Prostate gland (tissue), 2 donors: Measurements from ENCODE around the gene TNNC1. TPM values are rescaled to one million over a fixed set of nuclear protein-coding genes. Genes with fewer than 3 reads are reported as not detected.
A peak's percentile ranks its signal among the peaks of the same experiment; 100 is the strongest.

ENCODE experiments used
- DNase-seq: peaks from one replicate; pipeline ENCODE4 v3.0.0-alpha.2; 2019; ENCODE audit warnings: low spot score
- H3K27ac ChIP-seq, 2 donors: fragments of 200-600 bp; sonication (generic); 2 replicates each; pipeline ENCODE4 v1.5.1; 2017 to 2019
- H3K27me3 ChIP-seq: fragments of 200-600 bp; sonication (generic); replicated peaks from 2 replicates; pipeline ENCODE4 v1.5.1; 2019; ENCODE audit not compliant: insufficient read depth
- H3K36me3 ChIP-seq, 2 donors: fragments of 200-600 bp; sonication (generic); 1 replicate in 1 of 2; 2 replicates in 1 of 2; pipeline versions ENCODE4 v1.5.1 to v1.8.1; 2017 to 2019
- H3K4me1 ChIP-seq: fragments of 200-600 bp; sonication (generic); replicated peaks from 2 replicates; pipeline ENCODE4 v1.5.1; 2019
- H3K4me3 ChIP-seq, 2 donors: fragments of 200-600 bp; sonication (generic); 2 replicates each; pipeline ENCODE4 v1.5.1; 2017 to 2019
- H3K9me3 ChIP-seq: fragments of 200-600 bp; sonication (generic); 2 replicates; pipeline ENCODE4 v1.5.1; 2017
- CTCF ChIP-seq, 4 experiments: fragments of 200-600 bp in 2 of 4; fragments of 450-650 bp in 2 of 4; sonication (generic) in 2 of 4; IDR thresholded peaks; 1 replicate in 3 of 4; 2 replicates in 1 of 4; pipeline ENCODE4 v1.5.1; 2016 to 2019; ENCODE audit warnings: antibody characterized with exemption in 4 of 4, mild to moderate bottlenecking in 2 of 4, moderate library complexity in 2 of 4
- POLR2A ChIP-seq: fragments of 450-650 bp; IDR thresholded peaks from one replicate; pipeline ENCODE4 v1.6.1; 2016; ENCODE audit warnings: antibody characterized with exemption, mild to moderate bottlenecking
- POLR2AphosphoS5 ChIP-seq: sonication (generic); formaldehyde crosslinking; IDR thresholded peaks from one replicate; pipeline ENCODE4 v1.6.1; 2017; ENCODE audit warnings: antibody characterized with exemption
- WGBS: methylation state at CpG from one replicate; pipeline ENCODE4 v1.1.5; 2018; 5-methylcytosine and 5-hydroxymethylcytosine counted together
- intact Hi-C: fragments of 100-400 bp; cut with DNase I; formaldehyde crosslinking; loops from one replicate; pipeline ENCODE4 v1.14.2; 2022
- total RNA-seq, 2 donors: library from RNA; depleted of rRNA; stranded (reverse); fragments of >200 nt; gene quantifications; one replicate each; pipeline ENCODE4 v1.1.0, GENCODE V29; 2016

Gene TNNC1
- total RNA-seq, 2 donors from 2014 or later: 2.7 to 109 TPM

- WGBS: 42% methylated on average over 12 of the region's 13 CpGs
- DNase-seq: peak; percentile 39
- TF ChIP-seq POLR2AphosphoS5 (no peak), CTCF (IDR thresholded peaks at IDR 0.05) (peak; percentile 97 to 100 (median 98))
- H3K4me3 ChIP-seq: no peak overlapping the region
- H3K36me3 ChIP-seq: no peaks in the 10 kb centered on the region
- intact Hi-C loops: loop anchor here (2.0 kb wide), 1 partner anchor 18 kb away; no protein-coding TSS in a partner anchor
- no peak overlapping the region for H3K27ac ChIP-seq
- no peaks in the 10 kb centered on the region for H3K4me1 ChIP-seq
- H3K27me3 ChIP-seq: no peaks in the 10 kb centered on the region
- H3K9me3 ChIP-seq: no peaks in the 10 kb centered on the region
These were observed 7.0 kb downstream of the TNNC1 start for GRCh38 chr3:52446631-52447511.

DNA sequence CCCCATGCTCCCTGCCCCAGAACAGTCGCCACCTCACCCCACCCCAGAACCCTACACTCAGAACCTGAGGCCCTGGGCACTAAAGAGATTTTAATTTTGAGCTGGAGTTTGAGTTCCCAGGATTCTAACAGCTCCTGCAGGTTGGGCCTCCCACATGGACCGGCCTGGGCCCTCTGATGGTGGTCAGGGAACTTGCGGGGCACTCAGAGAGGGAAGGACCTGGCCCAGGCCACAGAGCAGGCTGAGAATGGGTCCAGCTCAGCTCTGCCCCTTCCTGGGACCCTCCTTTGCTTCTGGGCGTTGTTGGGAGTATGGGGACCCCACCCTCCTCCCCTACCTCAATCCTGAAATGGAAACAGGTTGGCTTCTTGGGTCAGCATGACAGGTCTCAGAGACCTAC lies 7.8 kb downstream of the TNNC1 start:
- Histone ChIP-seq H3K36me3 (no peaks in the 10 kb centered on the region), H3K4me3 (no peak overlapping the region), H3K4me1 (no peaks in the 10 kb centered on the region), H3K9me3 (no peaks in the 10 kb centered on the region), H3K27me3 (no peaks in the 10 kb centered on the region), H3K27ac (no peak overlapping the region)
- intact Hi-C loops: loop anchor here (2.0 kb wide), 1 partner anchor 17 kb away; no protein-coding TSS in a partner anchor
- 94% methylated on average over 4 of the region's 4 CpGs for whole genome bisulfite sequencing
- DNase-seq: no peak
- TF ChIP-seq CTCF (IDR thresholded peaks at IDR 0.05): no peak
- TF ChIP-seq POLR2A: no peak
- no peak for TF ChIP-seq POLR2AphosphoS5

- no peaks in the 10 kb centered on the region for H3K36me3 ChIP-seq
- peak; percentile 58 for TF ChIP-seq POLR2A
- peak in 3 of 4 experiments; percentile 14 to 84 (median 71) for TF ChIP-seq CTCF (IDR thresholded peaks at IDR 0.05)
- peak; percentile 55 for TF ChIP-seq POLR2AphosphoS5
- no peaks in the 10 kb centered on the region for H3K27me3 ChIP-seq
- no peaks in the 10 kb centered on the region for H3K4me1 ChIP-seq
- peak; percentile 67 for DNase-seq
- no peak within 1 kb of the TSS for H3K4me3 ChIP-seq
- no peak within 1 kb of the TSS for H3K27ac ChIP-seq
- intact Hi-C loops: no loop called here
- WGBS: 27% methylated on average over 19 of the region's 19 CpGs
- H3K9me3 ChIP-seq: no peaks in the 10 kb centered on the region
These were observed 8.7 kb downstream of the TNNC1 start, which contains the start of gene SEMA3G for GRCh38 chr3:52444860-52445793. TSS of gene SEMA3G (minus strand) at chr3:52445103. CDS start at chr3:52445027, 76 bp downstream.

- Histone ChIP-seq H3K27ac (no peak overlapping the region), H3K4me3 (no peak overlapping the region), H3K36me3 (no peaks in the 10 kb centered on the region), H3K4me1 (no peaks in the 10 kb centered on the region), H3K27me3 (no peaks in the 10 kb centered on the region), H3K9me3 (no peaks in the 10 kb centered on the region)
- 85% methylated on average over 25 of the region's 25 CpGs for WGBS
- no peak for DNase-seq
- intact Hi-C loops: no loop called here
- TF ChIP-seq POLR2A (no peak), CTCF (IDR thresholded peaks at IDR 0.05) (no peak), POLR2AphosphoS5 (no peak)
These were observed 9.8 kb downstream of the TNNC1 start for GRCh38 chr3:52443791-52444687.
